ENCODE data around the gene BACE1-AS.

Gene BACE1-AS

GRCh38 chr11:117327567-117328374, 36.6 kb downstream of the BACE1-AS start, which contains the start of gene CEP164:
TSS of gene CEP164 (plus strand) at chr11:117327854. CDS start at chr11:117338587, 10,733 bp downstream.
- DNase-seq: peak; percentile 96

- no peak for DNase-seq
Observed at GRCh38 chr11:117328375-117329010, 37.3 kb downstream of the BACE1-AS start.

GRCh38 chr11:117332843-117333242, 41.7 kb downstream of the BACE1-AS start:
- DNase-seq: no peak

GRCh38 chr11:117333917-117334316, 42.8 kb downstream of the BACE1-AS start:
- DNase-seq: no peak

- no peak for DNase-seq
Observed at GRCh38 chr11:117334896-117335295, 43.8 kb downstream of the BACE1-AS start.

GRCh38 chr11:117335399-117335798, 44.3 kb downstream of the BACE1-AS start:
- no peak for DNase-seq

GRCh38 chr11:117337076-117337475, 45.9 kb downstream of the BACE1-AS start:
- no peak for DNase-seq

Measured in amniotic stem cell (primary cell).